Neural cell (in vitro differentiated cells): ENCODE data around the gene CTDP1.

ENCODE experiments used
- TAF1 ChIP-seq: IDR thresholded peaks from 2 replicates; pipeline ENCODE4 v1.6.1; 2012; ENCODE audit warnings: low read depth
- TF ChIP-seq, protein P1 (sequence below): fragments of 450-650 bp; IDR thresholded peaks from 2 replicates; pipeline ENCODE4 v1.5.1; 2014; ENCODE audit warnings: antibody characterized with exemption, mild to moderate bottlenecking, moderate library complexity; ENCODE audit not compliant: poor library complexity, severe bottlenecking

DNA sequence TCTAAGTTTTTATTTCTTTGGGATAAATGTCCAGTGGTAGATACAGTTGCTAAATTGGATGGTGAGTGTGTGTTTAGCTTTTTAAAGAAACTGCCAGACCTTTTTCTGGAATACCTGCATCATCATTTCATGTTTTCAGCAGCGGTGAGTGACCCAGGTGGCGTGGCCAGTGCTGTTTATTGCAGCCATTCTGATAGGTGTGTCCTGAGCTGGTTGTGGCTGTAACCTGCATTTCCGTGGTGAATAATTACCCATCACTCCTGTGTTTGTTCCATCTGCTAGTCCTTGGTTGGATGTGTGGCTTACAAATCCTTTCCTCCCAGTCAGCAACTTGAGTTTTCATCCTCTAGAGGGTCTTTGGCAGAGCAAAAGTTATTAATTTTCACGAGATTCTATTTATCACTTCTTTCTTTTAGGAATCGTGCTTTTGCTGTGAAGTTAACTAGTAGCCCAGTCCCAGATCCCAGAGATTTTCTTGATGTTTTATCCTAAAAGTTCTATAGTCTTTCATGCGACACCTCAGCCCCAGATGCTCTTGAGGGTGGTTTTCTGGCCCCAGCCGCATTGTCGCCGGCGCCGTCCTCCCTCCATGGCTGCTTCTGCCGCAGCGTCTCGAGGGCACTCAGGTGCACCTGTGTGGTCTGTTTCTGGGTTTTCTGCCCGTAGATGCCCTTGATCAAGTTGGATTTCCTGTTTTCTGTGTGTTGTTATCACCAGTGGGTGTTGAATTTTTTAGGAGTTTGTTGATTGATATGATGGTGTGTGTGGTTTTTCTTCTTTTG, 44.9 kb downstream of the CTDP1 start:
- no peak for TF ChIP-seq TAF1
- TF ChIP-seq, protein P1, sequence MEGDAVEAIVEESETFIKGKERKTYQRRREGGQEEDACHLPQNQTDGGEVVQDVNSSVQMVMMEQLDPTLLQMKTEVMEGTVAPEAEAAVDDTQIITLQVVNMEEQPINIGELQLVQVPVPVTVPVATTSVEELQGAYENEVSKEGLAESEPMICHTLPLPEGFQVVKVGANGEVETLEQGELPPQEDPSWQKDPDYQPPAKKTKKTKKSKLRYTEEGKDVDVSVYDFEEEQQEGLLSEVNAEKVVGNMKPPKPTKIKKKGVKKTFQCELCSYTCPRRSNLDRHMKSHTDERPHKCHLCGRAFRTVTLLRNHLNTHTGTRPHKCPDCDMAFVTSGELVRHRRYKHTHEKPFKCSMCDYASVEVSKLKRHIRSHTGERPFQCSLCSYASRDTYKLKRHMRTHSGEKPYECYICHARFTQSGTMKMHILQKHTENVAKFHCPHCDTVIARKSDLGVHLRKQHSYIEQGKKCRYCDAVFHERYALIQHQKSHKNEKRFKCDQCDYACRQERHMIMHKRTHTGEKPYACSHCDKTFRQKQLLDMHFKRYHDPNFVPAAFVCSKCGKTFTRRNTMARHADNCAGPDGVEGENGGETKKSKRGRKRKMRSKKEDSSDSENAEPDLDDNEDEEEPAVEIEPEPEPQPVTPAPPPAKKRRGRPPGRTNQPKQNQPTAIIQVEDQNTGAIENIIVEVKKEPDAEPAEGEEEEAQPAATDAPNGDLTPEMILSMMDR: no peak
